K562 (cell line): Measurements from ENCODE around the gene PCBP2. TPM values are rescaled to one million over a fixed set of nuclear protein-coding genes. Genes with fewer than 3 reads are reported as not detected.

Experiments used
- ATAC-seq: fragments of 200-7000 bp; cut with Tn5 transposase; 3 replicates; pipeline ENCODE4 v1.9.1; 2020; ENCODE audit warnings: moderate library complexity
- BruUV-seq: library from RNA; stranded (reverse); fragments of 400-500 nt; replicated peaks from 2 replicates; lab custom pipeline; 2021; lab: Mats Ljungman, UMichigan
- CTCF ChIA-PET: fragments of 300-600 bp; formaldehyde crosslinking; extraction: SDS; loops from one replicate; lab custom pipeline; 2021; ENCODE audit warnings: low intra/inter-chr PET ratio; lab: Yijun Ruan, JAX
- POLR2A ChIA-PET: fragments of 300-600, 350-650 bp; sonication (Branson Sonifier 250); formaldehyde crosslinking; extraction: SDS; loops from one replicate; lab custom pipeline; 2021; ENCODE audit warnings: antibody characterized with exemption, inconsistent platforms; lab: Yijun Ruan, JAX
- DNase-seq, 4 experiments: peaks; one replicate each; pipeline versions ENCODE4 v3.0.0 to v3.0.0-alpha.2; 2011 to 2018; ENCODE audit warnings: low spot score in 3 of 4, mixed read lengths in 3 of 4; ENCODE audit errors: extremely low read depth in 1 of 4
- FAIRE-seq: peaks from 2 replicates; lab custom pipeline; 2011; peaks lifted over from hg19 to GRCh38; lab: Jason Lieb, UNC
- H2AFZ ChIP-seq: 2 replicates; pipeline ENCODE4 v1.6.0; 2011; ENCODE audit warnings: low read depth, low read length, control low read depth, inconsistent platforms
- H3K27ac ChIP-seq: fragments of 200-600 bp; 3 replicates; pipeline ENCODE4 v1.8.0; 2011; ENCODE audit warnings: low read depth, mild to moderate bottlenecking, control low read depth, inconsistent platforms, low read length, moderate library complexity, mixed read lengths; ENCODE audit errors: extremely low read depth
- H3K27me3 ChIP-seq, 2 experiments: fragments of 300-600 bp in 1 of 2; 2 replicates in 1 of 2; 3 replicates in 1 of 2; pipeline versions ENCODE4 v1.6.0 to v1.8.0; 2011; ENCODE audit warnings: inconsistent platforms in 2 of 2, low read length in 2 of 2, mild to moderate bottlenecking in 1 of 2, mixed read lengths in 1 of 2, moderate library complexity in 1 of 2; ENCODE audit not compliant: control insufficient read depth in 2 of 2, insufficient read depth in 2 of 2
- H3K36me3 ChIP-seq: fragments of 300-600 bp; 3 replicates; pipeline ENCODE4 v1.8.0; 2011; ENCODE audit warnings: mild to moderate bottlenecking, low read length, inconsistent platforms; ENCODE audit not compliant: control insufficient read depth, insufficient read depth
- H3K4me1 ChIP-seq, 2 experiments: fragments of 200-600 bp in 1 of 2; replicated peaks in 1 of 2; 2 replicates in 1 of 2; 3 replicates in 1 of 2; pipeline versions ENCODE4 v1.5.1 to v1.8.0; 2011; ENCODE audit warnings: inconsistent platforms in 2 of 2, low read length in 2 of 2, mild to moderate bottlenecking in 1 of 2, mixed read lengths in 1 of 2, moderate library complexity in 1 of 2; ENCODE audit not compliant: control insufficient read depth in 2 of 2, insufficient read depth in 2 of 2
- H3K4me2 ChIP-seq: 2 replicates; pipeline ENCODE4 v1.6.1; 2011; ENCODE audit warnings: low read length, control low read depth, inconsistent platforms, mixed read lengths; ENCODE audit not compliant: insufficient read depth
- H3K4me3 ChIP-seq: fragments of 200-600 bp; sonication (generic), shearing (Covaris generic); 2 replicates; pipeline ENCODE4 v1.5.1; 2016; ENCODE audit warnings: control low read depth, inconsistent platforms
- H3K79me2 ChIP-seq: fragments of 200-600 bp; 3 replicates; pipeline ENCODE4 v1.8.0; 2011; ENCODE audit warnings: low read length, inconsistent platforms; ENCODE audit not compliant: control insufficient read depth, insufficient read depth
- H3K9ac ChIP-seq, 2 experiments: 2 replicates each; pipeline versions ENCODE4 v1.6.0 to v1.6.1; 2011; ENCODE audit warnings: low read depth in 2 of 2, low read length in 2 of 2, control low read depth in 1 of 2, inconsistent platforms in 1 of 2, mild to moderate bottlenecking in 1 of 2, mixed read lengths in 1 of 2; ENCODE audit not compliant: insufficient read depth in 1 of 2
- H3K9me1 ChIP-seq: one replicate; pipeline ENCODE4 v1.6.0; 2011; ENCODE audit warnings: inconsistent platforms, mild to moderate bottlenecking, low read length, moderate library complexity; ENCODE audit not compliant: control insufficient read depth, insufficient read depth
- H3K9me3 ChIP-seq: replicated peaks from 2 replicates; pipeline ENCODE4 v1.5.1; 2011; ENCODE audit warnings: low read depth, low read length, inconsistent platforms; ENCODE audit not compliant: control insufficient read depth, insufficient read depth
- H4K20me1 ChIP-seq: replicated peaks from 2 replicates; pipeline ENCODE4 v1.6.1; 2011; ENCODE audit warnings: low read length, inconsistent platforms, mixed read lengths; ENCODE audit not compliant: control insufficient read depth, insufficient read depth
- BMI1 ChIP-seq: fragments of 150-350 bp; IDR thresholded peaks from 2 replicates; pipeline ENCODE4 v1.6.1; 2014; ENCODE audit warnings: low read length
- CBFA2T3 ChIP-seq: fragments of 450-650 bp; IDR thresholded peaks from 2 replicates; pipeline ENCODE4 v1.6.1; 2017
- E2F5 ChIP-seq: sonication (generic); formaldehyde crosslinking; IDR thresholded peaks from 2 replicates; pipeline ENCODE4 v1.8.0; 2022; ENCODE audit warnings: mild to moderate bottlenecking, missing genetic modification reagents
- ELF4 ChIP-seq: fragments of 450-650 bp; formaldehyde crosslinking; IDR thresholded peaks from 2 replicates; pipeline ENCODE4 v1.4.0; 2022; ENCODE audit warnings: missing genetic modification characterization
- FOXK1 ChIP-seq: sonication (generic); formaldehyde crosslinking; IDR thresholded peaks from 2 replicates; pipeline ENCODE4 v1.8.0; 2022; ENCODE audit warnings: missing genetic modification reagents, mild to moderate bottlenecking, borderline replicate concordance
- RBFOX2 ChIP-seq: fragments of 200-400 bp; formaldehyde crosslinking; IDR thresholded peaks from 2 replicates; pipeline ENCODE4 v1.6.1; 2017; ENCODE audit warnings: low read depth, mild to moderate bottlenecking, low read length, moderate library complexity
- RBM34 ChIP-seq: fragments of 200-400 bp; formaldehyde crosslinking; IDR thresholded peaks from 2 replicates; pipeline ENCODE4 v1.6.1; 2018; ENCODE audit warnings: low read length, borderline replicate concordance; ENCODE audit not compliant: insufficient read depth
- TEAD4 ChIP-seq, 2 experiments: sonication (generic) in 1 of 2; formaldehyde crosslinking in 1 of 2; IDR thresholded peaks; 2 replicates each; pipeline versions ENCODE4 v1.6.1 to v1.8.0; 2012 to 2022; ENCODE audit warnings: borderline replicate concordance in 1 of 2, inconsistent platforms in 1 of 2, low read length in 1 of 2, mild to moderate bottlenecking in 1 of 2, missing genetic modification reagents in 1 of 2
- ZBTB1 ChIP-seq: sonication (generic); formaldehyde crosslinking; IDR thresholded peaks from 2 replicates; pipeline ENCODE4 v1.8.1; 2023; ENCODE audit warnings: missing genetic modification reagents, low read depth, mild to moderate bottlenecking, borderline replicate concordance
- WGBS: fragments of 100-300 bp; shearing (Covaris generic); methylation state at CpG from one replicate; pipeline ENCODE4 v1.1.6; 2016; ENCODE audit warnings: low coverage, mixed read lengths; ENCODE audit not compliant: insufficient coverage; ENCODE audit errors: missing lambda C conversion rate; 5-methylcytosine and 5-hydroxymethylcytosine counted together
- in situ Hi-C: fragments of 300-500 bp; cut with MboI; formaldehyde crosslinking; loops from 4 replicates; pipeline ENCODE4 v1.15.0; 2018; ENCODE audit warnings: inconsistent platforms, mixed read lengths
- intact Hi-C: fragments of 100-400 bp; cut with micrococcal nuclease; formaldehyde crosslinking; loops from 2 replicates; pipeline ENCODE4 v1.14.2; 2022
- polyA plus RNA-seq, 8 experiments: library from polyadenylated mRNA; depleted of rRNA in 4 of 8; stranded (reverse) in 5 of 8; unstranded in 3 of 8; fragments of >200 nt; fragmentation: Nextera tagmentation in 2 of 8; fragmentation: Illumina TruSeq in 1 of 8; extraction: Ambion mirVana in 2 of 8; extraction: Trizol in 1 of 8; gene quantifications; 2 replicates each; pipeline versions ENCODE4 v1.2.1 to v1.2.3, GENCODE V29; 2011 to 2014; ENCODE audit warnings: inconsistent platforms in 1 of 8, missing spikeins in 1 of 8
- total RNA-seq, 7 experiments: library from RNA; depleted of rRNA in 6 of 7; stranded (reverse); fragments of >200 nt in 6 of 7; fragmentation: Illumina TruSeq in 2 of 7; extraction: Trizol in 2 of 7; gene quantifications; 2 replicates each; pipeline versions ENCODE4 v1.2.1 to v1.2.3, GENCODE V29; 2011 to 2021; ENCODE audit warnings: low replicate concordance in 1 of 7

PCBP2 gene
- total and polyA plus RNA-seq, 9 of the 15 experiments (the other 6 are each of a cell fraction or from before 2014, with no cell fraction given) = 137 to 831 (median 328) TPM

- BruUV-seq = TSS peak; percentile 10
- H3K4me2 ChIP-seq = no peak overlapping the region
- peaks cover 67% of the 10 kb centered on the region for H3K79me2 ChIP-seq
These were observed 22.2 kb downstream of the PCBP2 start for GRCh38 chr12:53474077-53474476.

More at GRCh38 chr12:53474077-53474476, 22.2 kb downstream of the PCBP2 start:
- Histone ChIP-seq H3K27ac (no peak overlapping the region; the same call in 2 of the 3 replicates), H3K9ac (no peak overlapping the region), H3K27me3 (no peaks in the 10 kb centered on the region), H3K4me3 (no peak overlapping the region), H4K20me1 (peaks cover 37% of the 10 kb centered on the region), H3K9me1 (no peaks in the 10 kb centered on the region), H3K9me3 (no peaks in the 10 kb centered on the region), H2AFZ (no peak overlapping the region), H3K36me3 (peaks cover 99% of the 10 kb centered on the region), H3K4me1 (peaks cover 0 to 5% of the 10 kb centered on the region in 2 experiments; a peak in 3 of 5 replicates)
- 56% methylated on average over 2 of the region's 2 CpGs for WGBS
- ChIA-PET CTCF (interaction anchor here (0.6 to 0.8 kb wide), 2 partner anchors 122 to 187 kb away, joined by 3 read pairs; no protein-coding TSS in a partner anchor), POLR2A (interaction anchor here (1.0 to 8.8 kb wide), 10 partner anchors 10 to 206 kb away, joined by 3 to 99 read pairs (median 8); partner anchors contain the start of genes ESPL1 and TARBP2)
- DNase-seq = no peak
- ATAC-seq = no peak
- no peak for FAIRE-seq
- intact Hi-C loops (no loop called here), in situ Hi-C loops (no loop called here)
- no peak for TF ChIP-seq TEAD4 (IDR thresholded peaks at IDR 0.05; ENCODE audit: low read length)
- no peak for TF ChIP-seq TEAD4 (CRISPR knock-in tag; IDR thresholded peaks at IDR 0.05; ENCODE audit: borderline replicate concordance)
- TF ChIP-seq FOXK1 = no peak
- TF ChIP-seq ZBTB1 (CRISPR knock-in tag) = no peak
- no peak for TF ChIP-seq BMI1
- no peak for TF ChIP-seq CBFA2T3
- no peak for TF ChIP-seq E2F5 (CRISPR knock-in tag)
- TF ChIP-seq RBM34 = no peak
- no peak for TF ChIP-seq ELF4
- TF ChIP-seq RBFOX2 = no peak
